K562 (cell line): ENCODE data around the gene PHPT1. TPM values are rescaled to one million over a fixed set of nuclear protein-coding genes. Genes with fewer than 3 reads are reported as not detected.

ENCODE experiments used
- ATAC-seq: fragments of 200-7000 bp; cut with Tn5 transposase; 3 replicates; pipeline ENCODE4 v1.9.1; 2020; ENCODE audit warnings: moderate library complexity
- BruUV-seq: library from RNA; stranded (reverse); fragments of 400-500 nt; replicated peaks from 2 replicates; lab custom pipeline; 2021; lab: Mats Ljungman, UMichigan
- CTCF ChIA-PET: fragments of 300-600 bp; formaldehyde crosslinking; extraction: SDS; loops from one replicate; lab custom pipeline; 2021; ENCODE audit warnings: low intra/inter-chr PET ratio; lab: Yijun Ruan, JAX
- POLR2A ChIA-PET: fragments of 300-600, 350-650 bp; sonication (Branson Sonifier 250); formaldehyde crosslinking; extraction: SDS; loops from one replicate; lab custom pipeline; 2021; ENCODE audit warnings: antibody characterized with exemption, inconsistent platforms; lab: Yijun Ruan, JAX
- DNase-seq, 4 experiments: peaks; one replicate each; pipeline versions ENCODE4 v3.0.0 to v3.0.0-alpha.2; 2011 to 2018; ENCODE audit warnings: low spot score in 3 of 4, mixed read lengths in 3 of 4; ENCODE audit errors: extremely low read depth in 1 of 4
- FAIRE-seq: peaks from 2 replicates; lab custom pipeline; 2011; peaks lifted over from hg19 to GRCh38; lab: Jason Lieb, UNC
- H2AFZ ChIP-seq: 2 replicates; pipeline ENCODE4 v1.6.0; 2011; ENCODE audit warnings: low read depth, low read length, control low read depth, inconsistent platforms
- H3K27ac ChIP-seq: fragments of 200-600 bp; 3 replicates; pipeline ENCODE4 v1.8.0; 2011; ENCODE audit warnings: low read depth, mild to moderate bottlenecking, control low read depth, inconsistent platforms, low read length, moderate library complexity, mixed read lengths; ENCODE audit errors: extremely low read depth
- H3K27me3 ChIP-seq, 2 experiments: fragments of 300-600 bp in 1 of 2; 2 replicates in 1 of 2; 3 replicates in 1 of 2; pipeline versions ENCODE4 v1.6.0 to v1.8.0; 2011; ENCODE audit warnings: inconsistent platforms in 2 of 2, low read length in 2 of 2, mild to moderate bottlenecking in 1 of 2, mixed read lengths in 1 of 2, moderate library complexity in 1 of 2; ENCODE audit not compliant: control insufficient read depth in 2 of 2, insufficient read depth in 2 of 2
- H3K36me3 ChIP-seq: fragments of 300-600 bp; 3 replicates; pipeline ENCODE4 v1.8.0; 2011; ENCODE audit warnings: mild to moderate bottlenecking, low read length, inconsistent platforms; ENCODE audit not compliant: control insufficient read depth, insufficient read depth
- H3K4me1 ChIP-seq, 2 experiments: fragments of 200-600 bp in 1 of 2; replicated peaks in 1 of 2; 2 replicates in 1 of 2; 3 replicates in 1 of 2; pipeline versions ENCODE4 v1.5.1 to v1.8.0; 2011; ENCODE audit warnings: inconsistent platforms in 2 of 2, low read length in 2 of 2, mild to moderate bottlenecking in 1 of 2, mixed read lengths in 1 of 2, moderate library complexity in 1 of 2; ENCODE audit not compliant: control insufficient read depth in 2 of 2, insufficient read depth in 2 of 2
- H3K4me2 ChIP-seq: 2 replicates; pipeline ENCODE4 v1.6.1; 2011; ENCODE audit warnings: low read length, control low read depth, inconsistent platforms, mixed read lengths; ENCODE audit not compliant: insufficient read depth
- H3K4me3 ChIP-seq: fragments of 200-600 bp; sonication (generic), shearing (Covaris generic); 2 replicates; pipeline ENCODE4 v1.5.1; 2016; ENCODE audit warnings: control low read depth, inconsistent platforms
- H3K79me2 ChIP-seq: fragments of 200-600 bp; 3 replicates; pipeline ENCODE4 v1.8.0; 2011; ENCODE audit warnings: low read length, inconsistent platforms; ENCODE audit not compliant: control insufficient read depth, insufficient read depth
- H3K9ac ChIP-seq, 2 experiments: 2 replicates each; pipeline versions ENCODE4 v1.6.0 to v1.6.1; 2011; ENCODE audit warnings: low read depth in 2 of 2, low read length in 2 of 2, control low read depth in 1 of 2, inconsistent platforms in 1 of 2, mild to moderate bottlenecking in 1 of 2, mixed read lengths in 1 of 2; ENCODE audit not compliant: insufficient read depth in 1 of 2
- H3K9me1 ChIP-seq: one replicate; pipeline ENCODE4 v1.6.0; 2011; ENCODE audit warnings: inconsistent platforms, mild to moderate bottlenecking, low read length, moderate library complexity; ENCODE audit not compliant: control insufficient read depth, insufficient read depth
- H3K9me3 ChIP-seq: replicated peaks from 2 replicates; pipeline ENCODE4 v1.5.1; 2011; ENCODE audit warnings: low read depth, low read length, inconsistent platforms; ENCODE audit not compliant: control insufficient read depth, insufficient read depth
- H4K20me1 ChIP-seq: replicated peaks from 2 replicates; pipeline ENCODE4 v1.6.1; 2011; ENCODE audit warnings: low read length, inconsistent platforms, mixed read lengths; ENCODE audit not compliant: control insufficient read depth, insufficient read depth
- BDP1 ChIP-seq: IDR thresholded peaks from 3 replicates; pipeline ENCODE4 v1.6.1; 2011; ENCODE audit not compliant: insufficient read length, insufficient read depth
- CHD1 ChIP-seq: fragments of 200-600 bp; sonication (generic); IDR thresholded peaks from one replicate; pipeline ENCODE4 v1.6.1; 2012; ENCODE audit warnings: mild to moderate bottlenecking, moderate library complexity, low read length, inconsistent platforms
- GABPB1 ChIP-seq: sonication (generic); formaldehyde crosslinking; IDR thresholded peaks from 2 replicates; pipeline ENCODE4 v1.8.0; 2022; ENCODE audit warnings: mild to moderate bottlenecking, missing genetic modification reagents
- HNRNPH1 ChIP-seq: fragments of 200-400 bp; formaldehyde crosslinking; optimal IDR thresholded peaks from 2 replicates; pipeline ENCODE3; 2017; ENCODE audit warnings: low read depth, mild to moderate bottlenecking, low read length, moderate library complexity
- ZNF518B ChIP-seq: fragments of 250-450 bp; sonication (Bioruptor Pico); IDR thresholded peaks from 2 replicates; pipeline ENCODE4 v1.5.0; 2021; ENCODE audit warnings: mild to moderate bottlenecking, moderate library complexity
- ZNF589 ChIP-seq: fragments of 200-800 bp; sonication (Bioruptor generic); IDR thresholded peaks from 2 replicates; pipeline ENCODE4 v1.6.1; 2016; ENCODE audit warnings: low read depth, missing genetic modification characterization, missing compliant biosample characterization
- ZNF830 ChIP-seq: fragments of 250-450 bp; sonication (Bioruptor Pico); IDR thresholded peaks from 2 replicates; pipeline ENCODE4 v1.5.0; 2021; ENCODE audit warnings: mild to moderate bottlenecking
- WGBS: fragments of 100-300 bp; shearing (Covaris generic); methylation state at CpG from one replicate; pipeline ENCODE4 v1.1.6; 2016; ENCODE audit warnings: low coverage, mixed read lengths; ENCODE audit not compliant: insufficient coverage; ENCODE audit errors: missing lambda C conversion rate; 5-methylcytosine and 5-hydroxymethylcytosine counted together
- in situ Hi-C: fragments of 300-500 bp; cut with MboI; formaldehyde crosslinking; loops from 4 replicates; pipeline ENCODE4 v1.15.0; 2018; ENCODE audit warnings: inconsistent platforms, mixed read lengths
- intact Hi-C: fragments of 100-400 bp; cut with micrococcal nuclease; formaldehyde crosslinking; loops from 2 replicates; pipeline ENCODE4 v1.14.2; 2022
- polyA plus RNA-seq, 8 experiments: library from polyadenylated mRNA; depleted of rRNA in 4 of 8; stranded (reverse) in 5 of 8; unstranded in 3 of 8; fragments of >200 nt; fragmentation: Nextera tagmentation in 2 of 8; fragmentation: Illumina TruSeq in 1 of 8; extraction: Ambion mirVana in 2 of 8; extraction: Trizol in 1 of 8; gene quantifications; 2 replicates each; pipeline versions ENCODE4 v1.2.1 to v1.2.3, GENCODE V29; 2011 to 2014; ENCODE audit warnings: inconsistent platforms in 1 of 8, missing spikeins in 1 of 8
- total RNA-seq, 7 experiments: library from RNA; depleted of rRNA in 6 of 7; stranded (reverse); fragments of >200 nt in 6 of 7; fragmentation: Illumina TruSeq in 2 of 7; extraction: Trizol in 2 of 7; gene quantifications; 2 replicates each; pipeline versions ENCODE4 v1.2.1 to v1.2.3, GENCODE V29; 2011 to 2021; ENCODE audit warnings: low replicate concordance in 1 of 7

PHPT1 gene
- total and polyA plus RNA-seq, 9 of the 15 experiments (the other 6 are each of a cell fraction or from before 2014, with no cell fraction given) = 20.9 to 166 (median 129) TPM

- no TSS peak for BruUV-seq
- Histone ChIP-seq H3K36me3 (peaks cover 28% of the 10 kb centered on the region), H3K4me2 (0 out of 2 replicates have a peak overlapping the region, but pooled peaks have one; percentile 94), H3K79me2 (peaks cover 48% of the 10 kb centered on the region), H3K27ac (no peak overlapping the region), H3K27me3 (no peaks in the 10 kb centered on the region), H3K4me1 (peaks cover 25 to 65% of the 10 kb centered on the region in 2 experiments), H3K9me1 (no peaks in the 10 kb centered on the region), H2AFZ (no peak overlapping the region), H3K9me3 (no peaks in the 10 kb centered on the region), H3K9ac (peak overlapping the region; percentile 77 to 99; a peak in 3 of 4 replicates), H3K4me3 (no peak overlapping the region; the same call in 1 of the 2 replicates), H4K20me1 (no peaks in the 10 kb centered on the region)
- in situ Hi-C loops (no loop called here), intact Hi-C loops (no loop called here)
- WGBS = 92% methylated on average over 8 of the region's 10 CpGs
- DNase-seq (no peak), FAIRE-seq (no peak), ATAC-seq (no peak)
- ChIA-PET CTCF (no interaction called here), POLR2A (interaction anchor here (0.6 to 3.6 kb wide), 5 partner anchors 13 to 435 kb away, joined by 3 to 14 read pairs (median 3); partner anchors contain the start of gene TUBB4B)
- no peak for TF ChIP-seq ZNF589 (CRISPR knock-in tag)
- no peak for TF ChIP-seq BDP1
- TF ChIP-seq ZNF518B = no peak
- TF ChIP-seq HNRNPH1 = no peak
- TF ChIP-seq GABPB1 = no peak
- TF ChIP-seq CHD1 = no peak
- no peak for TF ChIP-seq ZNF830 (CRISPR knock-in tag)
These were observed 43.1 kb upstream of the PHPT1 start for GRCh38 chr9:136806067-136806466.
